ENCODE results near the gene DPT. TPM values are rescaled to one million over a fixed set of nuclear protein-coding genes. Genes with fewer than 3 reads are reported as not detected.
A peak's percentile ranks its signal among the peaks of the same experiment; 100 is the strongest.

The DPT gene
- total and polyA plus RNA-seq, 8 donors: 0.46 to 28.6 (median 2.2) TPM

DNA sequence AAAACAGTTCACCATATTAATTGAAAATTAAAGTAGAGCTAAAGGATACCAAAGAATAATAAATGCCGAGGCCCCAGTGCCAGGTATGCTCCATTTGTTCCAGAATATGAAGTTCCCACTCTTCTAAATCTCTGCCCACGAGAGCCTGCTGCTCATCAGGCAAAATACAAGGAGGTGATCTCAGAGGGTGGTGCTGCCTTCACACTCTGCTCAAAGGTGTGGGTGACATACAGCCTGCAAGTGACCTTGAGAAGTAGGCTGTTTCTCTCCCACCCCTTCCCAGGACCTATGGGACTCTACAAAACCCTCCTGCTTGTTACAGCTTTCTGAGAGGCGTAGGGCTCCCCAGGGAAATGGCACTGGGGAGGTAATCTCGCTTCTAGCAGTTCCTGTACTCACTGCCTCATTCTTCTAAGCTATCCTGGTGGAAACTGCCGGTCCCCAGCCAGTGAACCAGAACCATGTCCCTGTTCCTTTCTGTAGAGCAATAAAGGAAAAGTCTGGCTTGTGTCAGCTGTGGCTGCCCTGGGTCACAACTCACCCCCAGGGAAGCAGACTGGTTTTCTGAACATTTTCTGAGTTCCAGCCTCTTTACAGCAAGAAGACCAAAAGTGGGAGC lies 26.9 kb upstream of the DPT start:
- Histone ChIP-seq H3K4me3 (no peak overlapping the region), H3K9me3 (no peaks in the 10 kb centered on the region), H3K27ac (no peak overlapping the region), H3K36me3 (no peaks in the 10 kb centered on the region), H3K27me3 (no peaks in the 10 kb centered on the region), H3K4me1 (no peaks in the 10 kb centered on the region)
- DNase-seq (no peak), ATAC-seq (no peak)
- TF ChIP-seq, protein P1, sequence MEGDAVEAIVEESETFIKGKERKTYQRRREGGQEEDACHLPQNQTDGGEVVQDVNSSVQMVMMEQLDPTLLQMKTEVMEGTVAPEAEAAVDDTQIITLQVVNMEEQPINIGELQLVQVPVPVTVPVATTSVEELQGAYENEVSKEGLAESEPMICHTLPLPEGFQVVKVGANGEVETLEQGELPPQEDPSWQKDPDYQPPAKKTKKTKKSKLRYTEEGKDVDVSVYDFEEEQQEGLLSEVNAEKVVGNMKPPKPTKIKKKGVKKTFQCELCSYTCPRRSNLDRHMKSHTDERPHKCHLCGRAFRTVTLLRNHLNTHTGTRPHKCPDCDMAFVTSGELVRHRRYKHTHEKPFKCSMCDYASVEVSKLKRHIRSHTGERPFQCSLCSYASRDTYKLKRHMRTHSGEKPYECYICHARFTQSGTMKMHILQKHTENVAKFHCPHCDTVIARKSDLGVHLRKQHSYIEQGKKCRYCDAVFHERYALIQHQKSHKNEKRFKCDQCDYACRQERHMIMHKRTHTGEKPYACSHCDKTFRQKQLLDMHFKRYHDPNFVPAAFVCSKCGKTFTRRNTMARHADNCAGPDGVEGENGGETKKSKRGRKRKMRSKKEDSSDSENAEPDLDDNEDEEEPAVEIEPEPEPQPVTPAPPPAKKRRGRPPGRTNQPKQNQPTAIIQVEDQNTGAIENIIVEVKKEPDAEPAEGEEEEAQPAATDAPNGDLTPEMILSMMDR (IDR thresholded peaks at IDR 0.05): no peak
- intact Hi-C loops (cut with DNase I): no loop called here

DNA sequence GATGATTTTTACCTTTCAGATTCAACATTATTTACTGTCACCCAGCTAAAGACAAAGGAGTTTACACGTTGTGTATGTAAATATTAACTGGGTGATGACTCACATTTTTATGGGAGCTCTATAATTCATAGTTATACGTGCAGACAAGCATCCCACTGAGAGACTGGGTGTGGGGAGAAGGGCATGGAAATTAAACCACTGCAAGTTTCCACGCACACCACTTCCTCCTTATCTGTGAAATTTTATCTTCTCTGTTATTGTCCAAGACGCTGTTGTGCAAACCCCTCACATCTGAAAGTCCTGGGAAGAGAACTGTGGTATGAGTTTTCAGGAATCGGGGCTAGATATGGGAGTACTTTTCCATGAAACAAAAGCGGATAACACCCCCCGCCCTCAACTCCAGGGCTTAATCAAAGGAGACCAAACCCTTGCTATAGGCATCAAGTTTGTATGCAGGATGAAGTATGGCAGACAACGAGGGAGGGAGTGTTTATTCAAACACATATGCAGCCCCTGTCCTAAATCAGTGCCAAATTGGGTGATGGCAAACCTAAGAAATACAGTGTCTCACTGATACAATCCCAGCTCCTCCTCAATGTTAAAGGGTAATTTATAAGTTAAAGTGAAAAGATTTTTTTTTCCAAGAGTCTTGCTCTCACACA lies 23.3 kb upstream of the DPT start:
- TF ChIP-seq, protein P1 (IDR thresholded peaks at IDR 0.05): no peak
- no peak for DNase-seq
- Histone ChIP-seq H3K27me3 (no peaks in the 10 kb centered on the region), H3K9me3 (no peaks in the 10 kb centered on the region), H3K4me1 (no peaks in the 10 kb centered on the region), H3K4me3 (no peak overlapping the region), H3K36me3 (no peaks in the 10 kb centered on the region), H3K27ac (no peak overlapping the region)
- intact Hi-C loops (cut with DNase I): no loop called here
- peak; percentile 31 for ATAC-seq

DNA sequence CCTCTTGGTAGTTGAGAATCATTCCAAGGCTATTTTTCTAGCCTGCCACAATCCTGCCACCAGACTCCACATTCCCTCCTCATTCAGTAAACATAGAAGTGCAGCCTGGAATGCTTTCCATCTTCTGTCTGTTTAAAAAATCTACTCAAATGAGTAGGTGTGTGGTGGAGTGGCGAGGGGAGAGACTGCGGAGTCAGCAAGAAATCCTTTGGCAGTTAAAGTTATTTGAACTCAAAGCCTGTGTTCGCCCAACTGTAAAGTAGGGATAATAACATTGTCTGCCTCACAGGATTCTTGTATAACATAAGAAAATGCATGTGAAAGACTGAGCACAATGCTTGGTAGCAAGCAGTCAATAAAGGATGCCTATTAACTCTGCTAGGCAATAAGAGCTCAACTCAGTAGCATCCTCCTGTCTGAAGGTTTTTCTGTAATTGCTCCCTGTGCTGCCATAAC lies 22.2 kb upstream of the DPT start:
- H3K9me3 ChIP-seq: no peaks in the 10 kb centered on the region
- H3K27me3 ChIP-seq: no peaks in the 10 kb centered on the region
- DNase-seq (no peak), ATAC-seq (peak; percentile 92)
- H3K36me3 ChIP-seq: no peaks in the 10 kb centered on the region
- TF ChIP-seq, protein P1 (IDR thresholded peaks at IDR 0.05): no peak
- no peak overlapping the region for H3K27ac ChIP-seq
- intact Hi-C loops (cut with DNase I): no loop called here
- H3K4me1 ChIP-seq: no peaks in the 10 kb centered on the region
- no peak overlapping the region for H3K4me3 ChIP-seq

DNA sequence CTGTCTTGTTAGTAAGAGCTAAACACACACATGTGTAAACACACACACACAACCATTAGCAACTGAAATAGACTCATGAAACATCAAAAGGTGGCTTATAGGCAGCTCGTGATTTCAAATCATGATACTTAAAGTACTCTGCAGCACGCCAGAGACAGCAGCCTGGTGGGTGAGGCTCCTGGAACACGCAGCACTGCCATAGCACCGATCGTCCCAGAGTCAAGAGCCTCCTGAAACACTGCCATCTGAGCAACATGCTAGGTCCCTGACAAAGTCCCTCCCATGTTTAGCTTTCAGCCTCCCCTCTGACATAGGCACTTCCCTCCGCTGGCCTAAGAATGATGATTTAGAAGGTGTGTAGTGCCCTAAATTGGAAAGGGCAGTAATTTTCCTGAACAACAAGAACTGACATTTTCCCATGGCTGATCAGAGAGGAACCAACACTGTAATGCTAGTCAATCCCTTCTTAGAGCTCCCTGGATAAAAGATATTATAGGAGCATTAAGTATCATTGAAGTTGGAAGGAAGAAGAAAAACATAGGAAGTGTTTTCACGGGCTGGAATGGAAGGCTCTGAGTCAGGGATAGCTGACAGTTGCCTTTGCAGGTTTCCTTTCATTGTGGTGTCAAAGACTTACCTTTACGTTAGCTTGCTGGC lies 14.1 kb upstream of the DPT start:
- TF ChIP-seq, protein P1 (IDR thresholded peaks at IDR 0.05): no peak
- Histone ChIP-seq H3K27ac (no peak overlapping the region), H3K4me3 (no peak overlapping the region), H3K36me3 (no peaks in the 10 kb centered on the region), H3K27me3 (no peaks in the 10 kb centered on the region), H3K9me3 (no peaks in the 10 kb centered on the region), H3K4me1 (no peaks in the 10 kb centered on the region)
- intact Hi-C loops (cut with DNase I): no loop called here
- ATAC-seq (no peak), DNase-seq (no peak)

DNA sequence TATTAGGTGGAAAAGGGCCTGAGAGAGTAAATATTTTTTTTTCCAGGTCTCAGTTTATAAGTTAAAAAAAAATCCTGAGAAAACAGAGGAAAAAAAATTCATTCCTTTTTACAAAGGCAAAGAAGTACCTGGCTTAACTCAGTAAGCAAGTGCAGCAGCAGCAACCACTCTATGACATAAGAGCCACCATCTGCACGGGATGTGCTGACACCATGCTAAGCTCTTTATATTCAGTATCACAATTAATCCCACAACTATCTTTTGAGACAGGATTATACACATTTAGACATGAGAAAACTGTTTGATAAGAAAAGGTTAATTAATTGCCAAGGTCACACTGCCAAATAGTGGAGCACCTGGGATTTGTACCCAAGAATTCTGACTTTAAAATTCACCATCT lies 13.4 kb upstream of the DPT start:
- DNase-seq (no peak), ATAC-seq (no peak)
- Histone ChIP-seq H3K36me3 (no peaks in the 10 kb centered on the region), H3K4me1 (no peaks in the 10 kb centered on the region), H3K9me3 (no peaks in the 10 kb centered on the region), H3K27me3 (no peaks in the 10 kb centered on the region), H3K4me3 (no peak overlapping the region), H3K27ac (no peak overlapping the region)
- intact Hi-C loops (cut with DNase I): no loop called here
- TF ChIP-seq, protein P1 (IDR thresholded peaks at IDR 0.05): no peak
